ENCODE results near the gene ADAMTS4.

Gene ADAMTS4

GRCh38 chr1:161229896-161230295 lies 31.0 kb upstream of the ADAMTS4 start:
- Histone ChIP-seq H3K4me2 (ENCODE audit: low read length, poor library complexity, severe bottlenecking) (no peak overlapping the region), H4K91ac (ENCODE audit: low read length) (no peak overlapping the region), H3K79me1 (replicated peaks; ENCODE audit: low read length, poor library complexity, severe bottlenecking) (peaks cover 14% of the 10 kb centered on the region), H3K4me3 (ENCODE audit: insufficient read depth in 1 of 2, low read depth in 1 of 2, low read length in 2 of 2) (no peak overlapping the region), H3K36me3 (ENCODE audit: control insufficient read depth in 1 of 2, insufficient read depth in 2 of 2, low read depth in 1 of 2, low read length in 2 of 2) (peaks cover 26 to 35% of the 10 kb centered on the region in 2 experiments), H2BK120ac (ENCODE audit: low read depth, low read length) (no peak overlapping the region), H2AFZ (ENCODE audit: low read depth, low read length) (no peak overlapping the region), H3K4ac (ENCODE audit: low read depth in 1 of 2, low read length in 2 of 2) (no peak overlapping the region), H3K27me3 (ENCODE audit: control insufficient read depth in 1 of 2, insufficient read depth in 1 of 2, low read length in 2 of 2) (no peaks in the 10 kb centered on the region), H2AK5ac (ENCODE audit: low read length, severe bottlenecking) (no peak overlapping the region), H3K27ac (ENCODE audit: low read length, poor library complexity, severe bottlenecking) (no peak overlapping the region), H2BK12ac (ENCODE audit: low read length in 2 of 2) (no peak overlapping the region), H3K14ac (ENCODE audit: low read length in 2 of 2) (no peak overlapping the region), H2BK15ac (ENCODE audit: low read depth, poor library complexity, severe bottlenecking) (no peak overlapping the region), H4K8ac (ENCODE audit: low read length) (no peak overlapping the region), H3K4me1 (ENCODE audit: control insufficient read depth, insufficient read depth, low read depth, low read length) (peaks cover 15% of the 10 kb centered on the region), H3K9ac (ENCODE audit: low read length) (peak overlapping the region; percentile 18), H3K18ac (ENCODE audit: low read depth in 1 of 2, low read length in 2 of 2) (no peak overlapping the region), H3K23ac (ENCODE audit: low read length in 2 of 2) (no peak overlapping the region), H2BK5ac (ENCODE audit: low read depth, low read length, poor library complexity, severe bottlenecking) (no peak overlapping the region), H3K9me3 (ENCODE audit: control insufficient read depth, low read length) (no peaks in the 10 kb centered on the region)
- WGBS, result 83% methylated on average over 3 of the region's 3 CpGs
- no peak for DNase-seq

DNA sequence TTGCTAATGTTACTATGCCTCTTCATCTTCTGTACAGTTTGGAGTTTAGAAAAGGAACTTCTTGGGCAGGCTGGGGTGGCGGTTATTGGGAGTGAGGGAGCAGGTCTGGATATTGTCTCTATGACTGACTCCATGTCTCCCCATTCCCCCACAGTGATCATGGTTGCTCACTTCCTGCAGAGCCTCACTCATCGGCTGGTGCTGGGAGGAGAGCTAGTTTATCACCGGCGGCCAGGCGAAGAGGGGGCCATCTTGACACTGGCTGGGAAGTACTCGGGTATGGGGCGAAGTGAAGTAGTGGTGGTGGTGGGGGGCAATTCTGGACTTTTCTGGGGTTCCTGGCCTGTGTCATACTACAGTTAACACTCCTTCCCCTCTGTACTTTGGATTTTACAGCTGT lies 29.2 kb upstream of the ADAMTS4 start:
- peaks cover 15% of the 10 kb centered on the region for H3K4me1 ChIP-seq (ENCODE audit: control insufficient read depth, insufficient read depth, low read depth, low read length)
- H3K9me3 ChIP-seq (ENCODE audit: control insufficient read depth, low read length), result no peaks in the 10 kb centered on the region
- H2AK5ac ChIP-seq (ENCODE audit: low read length, severe bottlenecking), result no peak overlapping the region
- peak overlapping the region in 1 of 2 experiments; percentile 20 for H3K4ac ChIP-seq (ENCODE audit: low read depth in 1 of 2, low read length in 2 of 2)
- no peak overlapping the region for H3K9ac ChIP-seq (ENCODE audit: low read length)
- no peak overlapping the region for H3K4me3 ChIP-seq (ENCODE audit: insufficient read depth in 1 of 2, low read depth in 1 of 2, low read length in 2 of 2)
- H3K14ac ChIP-seq (ENCODE audit: low read length in 2 of 2), result no peak overlapping the region
- no peak overlapping the region for H2BK12ac ChIP-seq (ENCODE audit: low read length in 2 of 2)
- H2BK120ac ChIP-seq (ENCODE audit: low read depth, low read length), result no peak overlapping the region
- H3K4me2 ChIP-seq (ENCODE audit: low read length, poor library complexity, severe bottlenecking), result no peak overlapping the region
- no peak overlapping the region for H4K8ac ChIP-seq (ENCODE audit: low read length)
- 80% methylated on average over 5 of the region's 7 CpGs for WGBS
- H3K36me3 ChIP-seq (ENCODE audit: control insufficient read depth in 1 of 2, insufficient read depth in 2 of 2, low read depth in 1 of 2, low read length in 2 of 2), result peaks cover 26 to 35% of the 10 kb centered on the region in 2 experiments
- no peak overlapping the region for H3K18ac ChIP-seq (ENCODE audit: low read depth in 1 of 2, low read length in 2 of 2)
- H3K79me1 ChIP-seq (replicated peaks; ENCODE audit: low read length, poor library complexity, severe bottlenecking), result peaks cover 14% of the 10 kb centered on the region
- no peak overlapping the region for H2AFZ ChIP-seq (ENCODE audit: low read depth, low read length)
- H3K27ac ChIP-seq (ENCODE audit: low read length, poor library complexity, severe bottlenecking), result no peak overlapping the region
- H3K23ac ChIP-seq (ENCODE audit: low read length in 2 of 2), result no peak overlapping the region
- H2BK5ac ChIP-seq (ENCODE audit: low read depth, low read length, poor library complexity, severe bottlenecking), result no peak overlapping the region
- no peak for DNase-seq
- no peak overlapping the region for H2BK15ac ChIP-seq (ENCODE audit: low read depth, poor library complexity, severe bottlenecking)
- H4K91ac ChIP-seq (ENCODE audit: low read length), result no peak overlapping the region
- no peaks in the 10 kb centered on the region for H3K27me3 ChIP-seq (ENCODE audit: control insufficient read depth in 1 of 2, insufficient read depth in 1 of 2, low read length in 2 of 2)

DNA sequence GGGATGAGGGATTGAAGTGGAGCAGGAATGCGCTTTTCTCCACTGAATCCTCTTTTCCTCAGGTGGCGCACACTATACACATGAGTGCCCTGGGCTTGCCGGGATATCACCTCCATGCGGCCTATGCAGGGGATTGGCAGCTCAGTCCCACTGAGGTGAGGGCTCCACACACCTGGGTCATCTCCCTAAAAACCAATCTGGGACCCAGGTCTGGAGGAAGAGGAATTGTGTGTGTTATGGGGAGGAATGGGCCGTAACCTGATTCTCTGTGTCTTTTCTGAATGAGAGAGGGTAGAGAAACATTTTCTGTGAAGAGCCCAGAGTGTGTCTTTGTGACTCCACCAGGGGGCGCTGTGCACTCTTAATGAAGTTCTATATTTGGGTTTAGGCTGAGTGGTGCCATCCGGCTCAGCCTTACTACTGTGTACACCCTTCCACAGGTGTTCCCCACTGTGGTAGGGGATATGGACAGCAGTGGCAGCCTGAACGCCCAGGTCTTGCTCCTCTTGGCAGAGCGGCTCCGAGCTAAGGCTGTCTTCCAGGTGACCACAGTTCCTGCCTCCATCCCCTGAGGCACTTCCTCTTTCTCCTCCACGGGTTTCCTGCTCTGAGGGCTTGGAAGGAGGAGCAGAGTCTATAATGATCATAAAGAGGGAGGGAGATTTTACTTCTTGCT lies 28.5 kb upstream of the ADAMTS4 start:
- DNase-seq, result peak; percentile 77
- WGBS, result 61% methylated on average over 8 of the region's 11 CpGs

DNA sequence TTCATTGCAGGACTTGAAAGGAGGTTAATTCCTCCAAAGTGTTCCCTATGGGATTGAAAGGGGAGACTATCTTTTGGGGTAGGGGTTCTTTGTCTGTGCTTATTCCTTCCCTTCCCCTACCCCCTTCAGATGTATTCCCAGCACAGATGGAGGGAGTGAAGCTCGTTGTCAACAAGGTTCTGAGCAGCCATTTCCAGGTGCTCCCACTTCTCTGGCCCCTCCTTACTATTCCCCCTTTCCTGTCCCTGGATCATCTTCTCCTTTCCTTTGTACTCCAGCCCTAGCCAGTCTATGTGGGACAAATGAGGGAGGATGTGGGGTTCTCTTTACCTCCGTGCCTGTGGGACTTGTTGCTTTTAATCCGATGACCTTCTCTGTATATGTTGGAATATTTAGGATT lies 27.9 kb upstream of the ADAMTS4 start:
- peaks cover 26 to 35% of the 10 kb centered on the region in 2 experiments for H3K36me3 ChIP-seq (ENCODE audit: control insufficient read depth in 1 of 2, insufficient read depth in 2 of 2, low read depth in 1 of 2, low read length in 2 of 2)
- H3K27me3 ChIP-seq (ENCODE audit: control insufficient read depth in 1 of 2, insufficient read depth in 1 of 2, low read length in 2 of 2), result peaks cover 0 to 6% of the 10 kb centered on the region in 2 experiments
- H3K4me2 ChIP-seq (ENCODE audit: low read length, poor library complexity, severe bottlenecking), result peak overlapping the region; percentile 87
- H2BK15ac ChIP-seq (ENCODE audit: low read depth, poor library complexity, severe bottlenecking), result no peak overlapping the region
- no peak overlapping the region for H2BK5ac ChIP-seq (ENCODE audit: low read depth, low read length, poor library complexity, severe bottlenecking)
- no peak overlapping the region for H3K27ac ChIP-seq (ENCODE audit: low read length, poor library complexity, severe bottlenecking)
- H3K23ac ChIP-seq (ENCODE audit: low read length in 2 of 2), result no peak overlapping the region
- no peak overlapping the region for H3K14ac ChIP-seq (ENCODE audit: low read length in 2 of 2)
- H3K4me1 ChIP-seq (ENCODE audit: control insufficient read depth, insufficient read depth, low read depth, low read length), result peaks cover 15% of the 10 kb centered on the region
- H3K18ac ChIP-seq (ENCODE audit: low read depth in 1 of 2, low read length in 2 of 2), result no peak overlapping the region
- H2BK12ac ChIP-seq (ENCODE audit: low read length in 2 of 2), result no peak overlapping the region
- H2AFZ ChIP-seq (ENCODE audit: low read depth, low read length), result no peak overlapping the region
- no peak for DNase-seq
- no peak overlapping the region for H2AK5ac ChIP-seq (ENCODE audit: low read length, severe bottlenecking)
- H2BK120ac ChIP-seq (ENCODE audit: low read depth, low read length), result no peak overlapping the region
- WGBS, result 72% methylated on average over 3 of the region's 3 CpGs
- no peaks in the 10 kb centered on the region for H3K9me3 ChIP-seq (ENCODE audit: control insufficient read depth, low read length)
- H3K9ac ChIP-seq (ENCODE audit: low read length), result peak overlapping the region; percentile 93
- no peak overlapping the region for H3K4ac ChIP-seq (ENCODE audit: low read depth in 1 of 2, low read length in 2 of 2)
- peaks cover 14% of the 10 kb centered on the region for H3K79me1 ChIP-seq (replicated peaks; ENCODE audit: low read length, poor library complexity, severe bottlenecking)
- peak overlapping the region; percentile 37 for H4K91ac ChIP-seq (ENCODE audit: low read length)
- H4K8ac ChIP-seq (ENCODE audit: low read length), result peak overlapping the region; percentile 27
- peak overlapping the region in 1 of 2 experiments; percentile 91 for H3K4me3 ChIP-seq (ENCODE audit: insufficient read depth in 1 of 2, low read depth in 1 of 2, low read length in 2 of 2)

More for the DNA sequence above, 28.5 kb upstream of the ADAMTS4 start:
- no peak overlapping the region for H3K27ac ChIP-seq (ENCODE audit: low read length, poor library complexity, severe bottlenecking)
- no peak overlapping the region for H2AK5ac ChIP-seq (ENCODE audit: low read length, severe bottlenecking)
- H3K4me1 ChIP-seq (ENCODE audit: control insufficient read depth, insufficient read depth, low read depth, low read length), result peaks cover 15% of the 10 kb centered on the region
- peak overlapping the region; percentile 93 for H3K9ac ChIP-seq (ENCODE audit: low read length)
- H2BK12ac ChIP-seq (ENCODE audit: low read length in 2 of 2), result no peak overlapping the region
- no peak overlapping the region for H2BK120ac ChIP-seq (ENCODE audit: low read depth, low read length)
- no peak overlapping the region for H2BK5ac ChIP-seq (ENCODE audit: low read depth, low read length, poor library complexity, severe bottlenecking)
- H3K79me1 ChIP-seq (replicated peaks; ENCODE audit: low read length, poor library complexity, severe bottlenecking), result peaks cover 14% of the 10 kb centered on the region
- H3K4me3 ChIP-seq (ENCODE audit: insufficient read depth in 1 of 2, low read depth in 1 of 2, low read length in 2 of 2), result peak overlapping the region in 1 of 2 experiments; percentile 91
- H3K36me3 ChIP-seq (ENCODE audit: control insufficient read depth in 1 of 2, insufficient read depth in 2 of 2, low read depth in 1 of 2, low read length in 2 of 2), result peaks cover 26 to 35% of the 10 kb centered on the region in 2 experiments
- no peak overlapping the region for H2BK15ac ChIP-seq (ENCODE audit: low read depth, poor library complexity, severe bottlenecking)
- no peak overlapping the region for H3K23ac ChIP-seq (ENCODE audit: low read length in 2 of 2)
- H3K9me3 ChIP-seq (ENCODE audit: control insufficient read depth, low read length), result no peaks in the 10 kb centered on the region
- H3K14ac ChIP-seq (ENCODE audit: low read length in 2 of 2), result no peak overlapping the region
- H4K8ac ChIP-seq (ENCODE audit: low read length), result no peak overlapping the region
- peak overlapping the region; percentile 14 for H4K91ac ChIP-seq (ENCODE audit: low read length)
- H3K4me2 ChIP-seq (ENCODE audit: low read length, poor library complexity, severe bottlenecking), result peak overlapping the region; percentile 87
- peaks cover 0 to 2% of the 10 kb centered on the region in 2 experiments for H3K27me3 ChIP-seq (ENCODE audit: control insufficient read depth in 1 of 2, insufficient read depth in 1 of 2, low read length in 2 of 2)
- H2AFZ ChIP-seq (ENCODE audit: low read depth, low read length), result peak overlapping the region; percentile 90
- no peak overlapping the region for H3K18ac ChIP-seq (ENCODE audit: low read depth in 1 of 2, low read length in 2 of 2)
- no peak overlapping the region for H3K4ac ChIP-seq (ENCODE audit: low read depth in 1 of 2, low read length in 2 of 2)
